ENCODE data around the gene ARHGAP6. TPM values are rescaled to one million over a fixed set of nuclear protein-coding genes. Genes with fewer than 3 reads are reported as not detected.

The ARHGAP6 gene
- total RNA-seq, 4 donors from 2014 or later: 2.1 to 30.5 (median 4.9) TPM

GRCh38 chrX:11103751-11104150 is 562.0 kb downstream of the ARHGAP6 start:
- TF ChIP-seq POLR2A (IDR thresholded peaks at IDR 0.05) (no peak), CTCF (IDR thresholded peaks at IDR 0.05) (no peak)
- Histone ChIP-seq H3K4me3 (no peak overlapping the region), H3K9me3 (no peaks in the 10 kb centered on the region), H3K36me3 (no peaks in the 10 kb centered on the region), H3K27ac (no peak overlapping the region), H3K4me1 (no peaks in the 10 kb centered on the region), H3K27me3 (no peaks in the 10 kb centered on the region)
- DNase-seq: no peak

- Histone ChIP-seq H3K27ac (no peak overlapping the region), H3K36me3 (no peaks in the 10 kb centered on the region), H3K4me3 (no peak overlapping the region), H3K4me1 (no peaks in the 10 kb centered on the region), H3K27me3 (no peaks in the 10 kb centered on the region), H3K9me3 (no peaks in the 10 kb centered on the region)
- DNase-seq: no peak
- TF ChIP-seq POLR2A (IDR thresholded peaks at IDR 0.05) (no peak), CTCF (IDR thresholded peaks at IDR 0.05) (no peak)
Observed at GRCh38 chrX:11103006-11103405, 562.7 kb downstream of the ARHGAP6 start.

GRCh38 chrX:11100281-11101035 is 565.3 kb downstream of the ARHGAP6 start:
- TF ChIP-seq POLR2A (IDR thresholded peaks at IDR 0.05): no peak
- TF ChIP-seq CTCF (IDR thresholded peaks at IDR 0.05): peak in 3 of 6 experiments; percentile 49 to 56 (median 54)
- peak in 1 of 3 donors; percentile 70 for DNase-seq
- no peaks in the 10 kb centered on the region for H3K4me1 ChIP-seq
- H3K27ac ChIP-seq: peak overlapping the region in 2 of 4 donors; percentile 50 to 60
- H3K27me3 ChIP-seq: no peaks in the 10 kb centered on the region
- H3K9me3 ChIP-seq: no peaks in the 10 kb centered on the region
- no peak overlapping the region for H3K4me3 ChIP-seq
- no peaks in the 10 kb centered on the region for H3K36me3 ChIP-seq

GRCh38 chrX:11099465-11099864 is 566.3 kb downstream of the ARHGAP6 start:
- DNase-seq: no peak
- H3K4me1 ChIP-seq: no peaks in the 10 kb centered on the region
- no peaks in the 10 kb centered on the region for H3K9me3 ChIP-seq
- H3K4me3 ChIP-seq: no peak overlapping the region
- H3K27ac ChIP-seq: no peak overlapping the region
- no peaks in the 10 kb centered on the region for H3K36me3 ChIP-seq
- no peaks in the 10 kb centered on the region for H3K27me3 ChIP-seq
- no peak for TF ChIP-seq CTCF (IDR thresholded peaks at IDR 0.05)
- TF ChIP-seq POLR2A (IDR thresholded peaks at IDR 0.05): no peak

GRCh38 chrX:11097933-11098332 is 567.8 kb downstream of the ARHGAP6 start:
- Histone ChIP-seq H3K4me3 (no peak overlapping the region), H3K9me3 (no peaks in the 10 kb centered on the region), H3K4me1 (no peaks in the 10 kb centered on the region), H3K27ac (no peak overlapping the region), H3K27me3 (no peaks in the 10 kb centered on the region), H3K36me3 (no peaks in the 10 kb centered on the region)
- DNase-seq: no peak
- no peak for TF ChIP-seq CTCF (IDR thresholded peaks at IDR 0.05)
- TF ChIP-seq POLR2A (IDR thresholded peaks at IDR 0.05): no peak

All from Peyer's patch (tissue), 4 donors.